ENCODE results near the gene TPPP2.

The TPPP2 gene

GRCh38 chr14:21081521-21082142 lies 51.6 kb downstream of the TPPP2 start:
- DNase-seq: no peak
